Activated CD4-positive, CD25-positive, alpha-beta regulatory T cell treated with anti-CD3 and anti-CD28 coated beads, Interleukin-2, amount 50 U/mL, for 72 hours (primary cell): ENCODE measurements around the gene DNAJC7.
"Not testable (repeated sequence)": the region's sequence is repeated elsewhere in the genome, so short reads cannot be mapped to it uniquely, and the experiment has no call there.

Experiments
- DNase-seq: peaks from one replicate; pipeline ENCODE4 v3.0.0; 2021

DNAJC7 gene

DNA sequence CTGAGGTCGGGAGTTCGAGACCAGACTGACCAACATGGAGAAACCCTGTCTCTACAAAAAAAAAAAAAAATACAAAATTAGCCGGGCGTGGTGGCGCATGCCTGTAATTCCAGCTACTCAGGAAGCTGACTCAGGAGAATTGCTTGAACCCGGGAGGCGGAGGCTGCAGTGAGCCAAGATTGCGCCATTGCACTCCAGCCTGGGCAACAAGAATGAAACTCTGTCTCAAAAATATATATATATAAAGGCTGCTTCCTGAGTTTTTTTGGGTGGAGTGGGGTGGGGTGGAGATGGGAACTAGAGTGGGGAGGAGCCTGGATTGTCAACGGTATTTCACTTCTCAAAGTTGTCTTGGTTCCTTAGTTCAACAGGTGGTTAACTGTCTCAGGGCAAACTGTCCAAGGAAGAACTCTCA is 7.0 kb downstream of the DNAJC7 start:
- DNase-seq: not testable (repeated sequence)

DNA sequence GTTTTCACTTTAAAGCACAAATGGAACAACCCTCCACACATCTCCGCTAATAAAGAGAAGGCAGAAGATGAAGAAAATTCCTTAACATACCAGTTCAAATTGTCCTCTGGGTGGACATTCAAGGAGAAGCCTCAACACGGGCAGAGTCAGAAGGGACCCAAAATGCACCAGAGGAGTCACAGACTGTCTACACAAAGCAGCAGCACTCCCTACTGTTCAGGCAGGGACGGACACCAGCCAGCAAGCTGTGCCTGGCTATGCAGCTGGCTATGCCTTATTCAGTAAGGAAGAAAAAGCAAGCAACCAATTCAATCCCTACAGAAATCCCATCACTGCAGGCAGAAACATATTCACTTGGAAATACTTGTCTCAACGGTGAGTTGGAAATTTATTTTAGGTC is 8.1 kb downstream of the DNAJC7 start:
- DNase-seq: no peak

DNA sequence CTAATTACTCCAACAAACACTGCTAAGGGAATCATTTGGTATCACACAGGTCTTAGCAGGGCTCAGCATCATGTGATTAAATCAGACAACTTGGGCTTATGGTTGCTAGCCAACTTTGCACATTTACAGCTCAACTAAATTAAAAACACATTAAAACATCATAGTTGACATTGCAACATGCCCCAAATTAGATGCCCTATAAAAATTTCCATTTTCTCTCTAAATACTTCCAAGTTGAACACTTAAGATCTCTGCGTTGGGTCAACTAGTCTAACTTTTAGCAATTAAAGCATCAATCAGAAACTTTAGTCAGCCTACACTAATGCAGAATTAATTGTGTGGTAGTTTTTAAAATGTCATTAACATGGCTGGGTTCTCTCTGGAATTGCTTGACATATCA is 12.1 kb downstream of the DNAJC7 start:
- DNase-seq: no peak

DNA sequence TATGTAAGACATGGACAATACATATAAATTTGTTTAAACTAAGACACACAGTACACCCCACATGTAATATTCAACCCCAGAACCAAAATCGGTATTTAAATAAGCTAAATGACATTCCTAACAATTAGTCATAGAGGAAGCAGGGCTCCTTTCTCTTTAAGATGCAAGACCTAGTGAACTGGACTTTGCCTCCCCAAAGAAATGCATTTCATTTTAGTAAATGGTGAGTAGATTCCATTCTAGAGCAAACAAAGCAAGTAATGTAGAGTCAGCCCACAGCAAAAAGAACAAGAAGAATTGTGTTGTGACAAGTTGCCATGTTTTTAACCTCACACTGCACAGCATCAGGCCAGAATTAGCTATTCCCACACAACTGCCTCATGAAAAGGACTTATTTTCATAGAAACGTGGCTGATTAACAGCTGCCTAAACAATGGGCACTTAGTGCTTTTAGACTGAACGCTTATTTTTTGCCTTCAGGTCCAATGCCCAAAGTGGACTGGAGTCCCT is 14.4 kb downstream of the DNAJC7 start:
- DNase-seq: no peak

DNA sequence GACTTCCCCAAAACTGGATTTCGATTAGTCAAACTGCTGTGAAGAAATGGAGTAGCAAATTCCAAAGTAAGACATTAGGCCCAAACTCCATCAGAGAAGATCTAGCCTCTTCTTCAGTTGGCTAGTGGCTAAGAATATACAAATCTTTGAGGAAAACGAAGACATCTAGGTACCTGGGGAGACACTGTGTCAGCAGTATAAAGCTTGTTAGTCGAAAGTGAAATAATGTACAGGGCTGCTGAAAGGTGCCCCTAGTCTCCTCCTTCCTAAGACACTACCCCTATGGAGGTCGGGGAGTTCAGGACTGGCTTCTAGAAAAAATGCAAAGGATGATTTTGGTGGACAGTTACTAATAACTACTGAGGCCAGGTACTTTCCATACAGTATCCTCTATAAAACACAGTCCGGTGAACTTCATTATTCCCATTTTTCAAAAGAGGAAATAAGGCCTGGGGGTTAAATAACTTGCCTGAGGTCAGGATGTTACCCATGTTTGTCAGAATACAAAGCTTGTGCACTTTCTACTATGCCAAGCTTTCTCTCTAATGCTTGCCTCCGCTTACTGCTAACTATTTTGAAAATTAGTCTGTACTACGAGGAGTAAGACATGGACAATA is 15.0 kb downstream of the DNAJC7 start:
- DNase-seq: no peak

DNA sequence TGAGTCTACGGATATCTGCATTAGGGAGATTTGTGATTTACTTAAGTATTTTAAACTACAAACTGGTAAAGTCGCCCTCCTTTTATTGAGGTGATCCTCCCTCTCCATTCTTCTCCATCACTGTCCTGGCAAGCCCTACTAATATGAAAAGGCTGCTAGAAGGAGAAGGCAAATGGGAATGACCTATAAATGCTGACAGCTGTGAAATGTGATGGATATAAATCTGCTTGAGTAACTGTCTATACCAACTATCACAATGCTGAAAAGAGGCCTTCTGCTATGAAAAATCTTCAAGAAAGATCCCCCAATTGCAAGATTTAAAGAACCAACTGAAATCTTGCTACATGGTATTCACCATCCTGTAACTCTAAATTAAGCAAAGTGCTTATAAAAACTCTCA is 15.5 kb downstream of the DNAJC7 start:
- DNase-seq: no peak

DNA sequence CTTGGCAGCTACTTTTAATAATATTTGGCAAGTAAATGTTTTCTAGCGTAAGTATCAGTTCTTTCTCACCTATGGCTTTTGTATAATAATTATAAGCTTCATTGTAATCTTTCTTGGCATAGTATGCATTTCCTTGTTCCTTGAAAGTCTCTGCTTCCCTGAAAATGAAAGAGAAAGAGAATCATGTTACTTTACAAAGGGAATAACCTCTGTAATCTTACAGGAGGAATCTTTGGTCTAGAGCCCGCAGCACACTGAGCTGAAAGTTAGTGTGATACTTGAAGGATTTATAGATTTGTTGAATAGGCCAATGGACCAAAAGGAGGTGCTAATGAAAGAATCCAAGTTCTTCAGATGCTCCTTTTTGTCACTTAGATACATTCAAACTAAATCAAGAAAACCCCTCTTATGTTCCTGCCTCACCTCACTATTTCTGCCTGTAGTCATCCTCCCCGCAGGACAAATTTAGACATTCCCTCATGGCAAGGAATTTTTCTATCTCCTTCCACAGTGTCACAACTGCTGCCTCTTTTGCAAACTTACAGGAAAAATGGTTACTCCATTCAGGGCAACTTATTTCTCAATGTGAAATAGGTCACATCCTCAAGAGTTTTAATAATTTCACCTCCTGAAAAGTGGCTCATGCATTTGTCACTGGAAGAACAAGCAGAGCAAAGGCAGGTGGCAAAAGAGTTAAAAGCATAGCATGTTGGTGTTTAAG is 16.7 kb downstream of the DNAJC7 start:
- no peak for DNase-seq

DNA sequence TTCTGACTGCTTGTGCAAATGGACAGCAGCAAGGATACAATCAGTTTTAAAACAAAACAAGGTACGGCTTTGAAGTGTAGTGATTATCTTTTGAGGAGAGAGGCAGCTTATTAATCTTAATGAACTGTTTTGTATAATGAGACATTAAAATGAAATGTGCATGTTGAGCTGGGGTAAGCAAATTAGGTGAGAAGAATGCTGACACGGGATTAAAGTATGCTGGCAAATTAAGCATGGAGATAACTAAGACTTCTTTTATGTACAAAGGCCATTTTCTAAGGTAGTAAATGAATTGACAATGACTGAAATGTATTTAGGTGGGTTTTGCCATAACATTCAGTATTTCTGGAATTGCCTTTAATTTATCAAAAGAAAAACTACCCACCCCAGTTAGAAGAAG is 18.7 kb downstream of the DNAJC7 start:
- no peak for DNase-seq

DNA sequence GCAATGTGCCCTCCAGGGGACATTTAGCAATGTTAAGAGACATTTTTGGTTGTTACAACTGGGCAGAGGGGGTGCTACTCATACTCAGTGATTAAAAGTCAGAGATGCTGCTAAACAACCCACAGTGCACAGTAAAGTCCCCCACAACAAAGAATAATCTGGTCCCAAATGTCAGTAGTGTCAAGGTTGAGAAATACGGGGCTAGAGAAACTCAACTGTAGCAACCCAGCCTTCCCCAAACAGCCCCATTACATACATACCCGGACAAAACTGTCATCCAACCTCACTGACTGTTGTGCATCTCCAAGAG is 20.4 kb downstream of the DNAJC7 start:
- no peak for DNase-seq

DNA sequence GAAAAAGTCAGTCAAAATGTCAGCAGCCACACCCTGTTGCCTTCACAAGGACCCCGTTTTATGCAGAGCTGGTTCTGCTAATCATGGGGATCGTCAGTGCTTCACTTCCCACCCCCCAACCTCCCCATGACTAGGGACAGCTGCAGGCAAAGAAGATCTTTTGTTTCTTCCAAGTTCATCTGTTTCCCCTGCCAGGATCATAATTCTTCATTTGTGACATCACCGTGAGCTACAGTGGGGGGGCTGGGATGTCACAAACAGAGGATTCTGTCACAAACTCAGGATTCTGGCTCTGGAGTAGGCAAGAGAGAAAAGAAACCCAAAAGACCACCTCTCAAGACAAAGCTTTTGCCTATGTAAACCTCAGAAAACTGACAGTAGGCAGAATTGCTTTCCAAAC is 24.7 kb downstream of the DNAJC7 start:
- no peak for DNase-seq

DNA sequence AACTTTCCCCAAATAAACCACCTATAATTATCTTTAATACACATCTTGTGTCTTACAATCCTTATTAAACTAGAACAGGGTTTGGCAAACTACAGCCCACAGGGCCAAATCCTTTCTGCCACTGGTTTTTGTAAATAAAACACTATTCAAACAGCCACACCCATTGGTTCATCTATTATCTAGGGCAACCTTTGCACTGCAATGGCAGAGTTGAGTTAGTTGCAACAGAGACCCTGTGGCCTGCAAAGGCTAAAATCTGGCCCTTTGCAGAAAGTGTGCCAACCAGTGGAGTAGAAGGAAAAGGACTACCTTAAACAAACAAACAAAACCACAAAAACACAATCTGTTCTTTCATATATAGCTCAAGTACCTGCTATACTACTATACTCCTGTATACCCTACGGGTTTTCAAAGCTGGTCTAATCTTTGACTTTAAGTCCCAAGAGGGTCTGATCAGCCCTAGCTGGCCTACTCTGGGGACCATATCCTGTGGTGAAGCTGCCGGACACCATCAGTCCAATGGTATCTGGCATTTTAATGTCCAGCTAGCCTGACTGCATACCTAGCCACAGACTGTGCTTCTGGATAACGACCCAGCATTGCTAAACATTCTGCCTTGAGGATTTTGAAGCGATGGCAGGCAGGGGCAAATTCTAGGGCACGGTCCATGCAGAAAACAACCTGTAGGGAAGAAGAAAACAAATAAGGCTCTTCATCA is 27.4 kb downstream of the DNAJC7 start:
- DNase-seq: no peak

DNA sequence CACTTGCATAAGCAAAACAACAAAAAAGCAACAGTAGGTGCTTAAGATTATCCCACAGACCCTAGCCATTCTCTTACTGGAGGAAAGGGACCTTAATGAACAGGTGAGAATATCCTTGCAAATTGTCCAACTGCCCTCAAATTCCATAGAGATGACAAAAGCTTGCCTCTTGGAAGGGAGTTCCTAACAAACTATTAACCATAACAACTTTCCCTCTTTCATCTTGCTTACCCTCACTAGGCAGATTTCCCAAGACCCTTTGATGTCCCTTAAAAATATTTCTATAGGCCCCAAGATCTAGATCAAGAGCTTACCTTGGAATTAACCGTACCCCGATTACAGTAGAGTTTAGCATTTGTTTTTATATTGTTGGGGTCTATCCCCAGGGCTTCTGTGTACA is 28.8 kb downstream of the DNAJC7 start:
- no peak for DNase-seq

DNA sequence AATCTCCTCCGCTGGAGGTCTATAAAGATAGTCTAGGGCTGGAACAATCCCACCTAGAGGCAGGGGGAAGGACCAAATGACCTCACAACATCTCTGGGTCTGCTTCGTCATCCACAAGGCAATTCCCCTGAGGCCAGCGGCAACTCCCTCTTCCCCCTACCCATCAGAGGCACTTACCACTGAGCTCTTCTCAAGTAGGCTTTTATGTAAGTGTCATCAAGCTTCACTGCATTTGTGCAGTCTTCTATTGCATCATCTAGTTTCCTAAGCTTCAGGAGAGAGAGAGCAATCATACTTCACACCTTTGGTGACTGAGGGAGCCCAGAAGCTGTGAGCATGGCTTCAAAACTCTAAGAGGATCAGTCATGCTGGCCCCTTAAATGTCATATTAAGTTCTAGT is 29.6 kb downstream of the DNAJC7 start:
- DNase-seq: no peak

DNA sequence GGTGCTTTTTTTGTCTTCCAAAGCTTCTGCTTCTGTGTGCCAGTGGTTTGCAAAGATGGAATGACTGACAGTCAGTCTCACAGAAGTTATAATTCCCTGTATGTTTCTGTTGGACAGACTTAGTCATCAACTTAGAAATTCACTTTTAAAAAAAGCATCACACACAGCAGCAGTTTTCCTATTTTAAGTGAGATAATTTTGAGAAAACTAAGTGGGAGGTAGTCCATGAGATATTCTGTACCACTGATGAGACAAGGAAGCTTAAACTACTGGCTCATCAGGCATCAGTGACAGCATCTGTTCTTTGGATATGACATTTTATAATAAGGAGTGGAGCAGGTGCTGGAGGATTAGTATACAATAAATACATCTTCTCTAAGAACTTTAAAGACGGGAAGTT is 30.6 kb downstream of the DNAJC7 start:
- no peak for DNase-seq

DNA sequence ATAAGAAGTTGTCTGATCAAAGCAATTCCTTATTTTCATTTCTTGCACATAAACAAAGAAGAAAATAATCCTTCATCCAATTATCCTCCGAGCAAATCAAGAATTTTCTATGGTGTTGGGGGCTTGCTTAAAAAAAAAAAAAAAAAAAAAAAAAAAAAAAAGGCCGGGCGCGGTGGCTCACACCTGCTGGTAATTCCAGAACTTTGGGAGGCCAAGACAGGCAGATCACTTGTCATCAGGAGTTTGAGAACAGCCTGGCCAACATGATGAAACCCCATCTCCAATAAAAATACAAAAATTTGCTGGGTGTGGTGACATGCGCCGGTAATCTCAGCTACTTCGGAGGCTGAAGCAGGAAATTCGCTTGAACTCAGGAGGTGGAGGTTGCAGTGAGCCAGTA is 31.3 kb downstream of the DNAJC7 start:
- no peak for DNase-seq

DNA sequence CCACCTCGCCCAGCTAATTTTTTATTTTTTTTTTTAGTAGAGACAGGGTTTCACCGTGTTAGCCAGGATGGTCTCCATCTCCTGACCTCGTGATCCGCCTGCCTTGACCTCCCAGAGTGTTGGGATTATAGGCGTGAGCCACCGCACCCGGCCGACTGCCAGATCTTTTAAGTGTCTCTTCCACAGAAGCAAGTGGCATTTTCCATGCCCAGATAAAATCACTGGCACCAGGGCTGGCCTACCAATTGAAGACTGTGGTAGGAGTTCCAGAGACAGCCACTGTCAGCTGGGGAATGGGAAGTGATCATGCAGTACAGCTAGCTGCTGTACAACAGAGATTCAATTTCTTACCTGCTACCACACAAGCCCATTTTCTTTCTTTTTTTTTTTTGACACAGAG is 32.8 kb downstream of the DNAJC7 start:
- DNase-seq: no peak

DNA sequence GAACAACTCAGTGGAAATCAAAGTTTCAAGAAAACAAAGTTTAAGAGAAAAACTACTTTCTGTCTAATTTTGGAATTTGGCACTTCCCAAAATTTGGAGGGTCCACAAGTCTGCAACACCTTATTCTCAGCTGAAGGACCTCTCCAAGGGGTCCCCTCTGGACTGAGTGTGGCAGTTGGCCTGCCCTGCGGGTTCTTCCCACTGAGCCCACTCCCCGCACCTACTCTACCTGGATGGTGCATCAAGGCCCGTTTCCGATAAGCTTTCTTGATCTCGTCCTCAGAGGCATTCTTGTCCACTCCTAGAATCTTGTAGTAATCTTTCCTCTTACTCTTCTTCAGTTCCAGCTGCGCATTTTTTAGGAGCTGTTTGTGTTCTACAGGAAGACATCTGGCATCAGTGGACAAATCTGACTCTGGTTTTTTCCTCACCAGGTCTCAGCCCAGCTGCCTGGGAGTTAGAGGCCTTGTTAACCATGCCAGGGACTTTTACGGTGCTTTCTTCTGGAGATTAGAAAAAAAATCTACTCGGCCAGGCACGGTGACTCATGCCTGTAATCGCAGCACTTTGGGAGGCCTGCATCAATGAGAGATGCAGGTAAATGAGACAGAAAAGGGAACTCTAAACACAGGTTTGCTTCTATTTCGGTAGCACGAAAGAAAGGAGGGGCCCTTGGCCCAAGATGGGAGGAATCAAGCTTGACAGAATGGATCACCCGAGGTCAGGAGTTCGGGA is 35.0 kb downstream of the DNAJC7 start:
- DNase-seq: no peak

DNA sequence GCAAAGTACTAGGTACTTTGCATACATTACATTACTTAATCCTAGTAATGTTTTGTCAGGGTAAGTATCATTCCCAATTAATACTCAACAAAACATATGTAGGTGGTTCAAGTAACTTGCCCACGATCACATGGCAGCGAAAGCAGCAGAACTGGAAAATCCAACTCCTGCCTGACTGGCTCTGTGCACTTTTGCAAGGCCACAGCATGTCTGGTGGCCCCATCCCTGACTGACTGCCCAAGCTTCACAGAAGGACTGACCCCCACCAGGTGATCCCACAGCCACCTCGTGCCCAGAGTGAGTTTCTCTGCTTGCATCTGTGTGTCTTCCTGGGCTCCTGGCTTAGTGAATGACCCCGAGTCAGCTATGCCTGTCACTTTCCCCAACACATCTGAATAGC is 39.2 kb downstream of the DNAJC7 start:
- no peak for DNase-seq

DNA sequence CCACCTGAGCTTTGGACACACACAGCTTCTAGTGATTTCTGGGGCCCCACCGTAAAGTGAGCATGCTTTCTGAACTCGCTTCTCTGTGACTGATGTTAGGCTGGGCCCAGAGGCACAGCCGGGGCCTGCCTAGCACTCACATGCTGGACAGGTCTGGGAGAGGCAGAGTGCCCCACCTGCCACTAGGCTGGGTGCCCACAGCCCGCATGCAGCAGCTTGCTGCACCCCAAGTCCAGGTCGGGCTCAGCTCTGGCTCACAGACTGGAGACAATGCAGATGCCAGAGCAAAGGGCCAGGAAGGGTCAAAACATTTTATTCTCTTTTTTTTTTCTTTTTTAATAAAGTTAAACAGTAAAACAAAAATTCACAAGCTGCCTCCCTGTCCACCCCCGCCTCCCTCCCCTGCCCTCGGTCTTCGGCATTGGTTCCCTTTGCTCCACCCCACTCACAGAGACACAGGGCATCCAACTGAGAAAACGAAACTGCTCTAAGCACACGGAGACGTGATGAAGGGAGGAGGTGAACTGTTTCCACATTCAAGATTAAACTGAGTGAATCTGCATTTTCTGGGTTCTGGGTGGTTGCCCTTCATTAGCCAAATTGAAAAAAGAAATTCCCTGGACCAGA is 41.0 kb downstream of the DNAJC7 start:
- DNase-seq: no peak

DNA sequence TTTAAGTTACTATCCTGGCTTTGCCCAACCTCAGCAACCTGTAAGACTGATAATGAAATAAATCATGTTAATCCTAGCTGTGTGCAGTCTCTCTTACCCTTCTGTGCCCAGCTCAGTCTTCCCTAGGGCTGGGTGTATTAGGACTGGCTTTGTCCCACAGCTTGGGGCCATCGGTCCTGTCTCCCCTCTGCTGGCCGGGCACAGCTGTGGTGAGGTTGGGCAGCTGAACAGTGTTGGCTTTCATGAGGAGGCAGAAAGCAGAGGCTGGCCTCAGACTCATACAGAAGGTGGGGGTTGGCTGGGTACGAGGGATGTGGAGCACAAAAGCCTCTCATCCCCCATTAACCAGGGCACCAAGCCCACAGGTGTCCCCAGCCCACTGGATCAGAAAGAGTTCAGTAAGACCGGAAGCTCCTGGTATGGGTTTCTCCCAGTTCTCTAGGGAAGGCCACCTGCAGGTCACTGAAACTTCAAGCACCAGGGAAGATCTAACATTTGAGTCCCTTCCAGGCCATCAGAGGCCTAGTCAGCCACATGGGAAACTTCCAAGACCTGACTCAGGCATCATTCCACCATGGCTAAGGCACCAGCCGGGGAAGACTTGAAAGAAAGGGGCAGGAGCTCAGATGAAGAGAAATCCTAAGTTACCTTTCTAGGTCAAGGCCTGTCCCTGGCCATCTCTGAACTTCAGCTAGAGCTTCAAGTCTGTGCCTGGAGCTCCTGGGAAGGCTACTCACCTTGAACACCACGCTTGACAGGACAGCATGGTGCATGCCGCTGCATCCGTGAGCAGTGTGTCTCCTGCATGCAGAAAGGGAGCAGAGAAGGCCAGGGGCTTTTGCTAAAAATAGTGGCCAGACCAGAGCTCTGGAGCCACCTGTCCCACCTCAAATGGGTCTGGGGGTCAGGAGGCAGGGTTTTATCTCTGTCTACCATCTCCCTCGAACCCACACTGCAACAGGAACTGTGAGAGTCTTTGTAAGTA is 41.8 kb downstream of the DNAJC7 start:
- no peak for DNase-seq

DNA sequence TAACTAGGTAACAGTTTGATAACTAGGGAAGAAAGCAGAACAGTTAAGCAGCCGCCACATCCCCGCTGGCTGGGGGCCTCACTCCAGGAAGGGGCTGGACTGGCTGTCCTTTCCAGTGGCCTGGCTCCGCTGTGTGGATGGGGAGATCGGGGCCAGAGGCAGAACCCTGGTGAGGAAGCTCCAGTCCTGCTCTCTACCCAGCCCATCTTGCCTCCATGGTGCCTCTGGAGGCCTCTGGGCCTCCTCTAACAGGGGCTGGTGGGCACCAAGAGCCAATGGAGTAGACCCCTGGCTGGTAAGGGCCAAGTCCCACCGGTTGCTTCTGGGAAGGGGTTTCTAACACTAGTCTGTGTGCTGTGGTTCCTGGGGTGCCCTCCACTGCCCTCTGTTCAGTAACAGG is 42.6 kb downstream of the DNAJC7 start:
- DNase-seq: no peak

DNA sequence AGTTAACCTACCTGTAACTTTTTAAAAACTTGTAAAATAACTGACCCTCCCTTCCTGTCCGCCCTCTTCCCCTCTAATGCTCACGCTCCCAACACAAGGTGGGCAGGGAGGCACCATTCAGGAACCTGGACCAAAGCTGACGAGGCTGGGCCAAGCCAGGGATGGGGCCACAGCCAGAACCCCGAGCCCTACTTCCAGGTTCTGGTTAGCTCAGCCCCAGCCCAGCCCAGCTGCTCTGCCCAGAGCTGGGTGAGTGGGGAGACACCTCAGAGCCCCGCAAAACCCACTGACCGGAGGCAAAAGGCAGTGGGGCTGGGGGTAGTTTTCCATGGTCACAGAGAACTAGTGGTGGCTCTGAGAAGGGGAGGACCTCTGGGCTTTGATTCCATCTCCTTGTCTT is 43.2 kb downstream of the DNAJC7 start:
- DNase-seq: no peak
